SK-N-SH (cell line): ENCODE results near the gene PDE8A.

Experiments used
- EZH2phosphoT487 ChIP-seq: fragments of 200-600 bp; sonication (generic); IDR thresholded peaks from 2 replicates; pipeline ENCODE4 v1.6.1; 2017; ENCODE audit warnings: low read depth, mixed run types, mild to moderate bottlenecking, antibody characterized with exemption, moderate library complexity, borderline replicate concordance
- MXI1 ChIP-seq: IDR thresholded peaks from 2 replicates; pipeline ENCODE4 v1.6.1; 2012; ENCODE audit warnings: mild to moderate bottlenecking, low read depth, low read length, improper control_type of control experiment
- POLR2AphosphoS5 ChIP-seq: IDR thresholded peaks from 2 replicates; pipeline ENCODE4 v1.6.1; 2012; ENCODE audit warnings: low read depth, low read length

- TF ChIP-seq MXI1 (0 out of 2 replicates have a peak, but pooled peaks have one; percentile 18), POLR2AphosphoS5 (no peak), EZH2phosphoT487 (no peak)
Measured at GRCh38 chr15:84955089-84955848, 26.4 kb upstream of the PDE8A start.
